ENCODE measurements around the gene ZNF552. TPM values are rescaled to one million over a fixed set of nuclear protein-coding genes. Genes with fewer than 3 reads are reported as not detected.
"Not testable (repeated sequence)": the region's sequence is repeated elsewhere in the genome, so short reads cannot be mapped to it uniquely, and the experiment has no call there.

The ZNF552 gene
- total and polyA plus RNA-seq, 2 of the 13 experiments (the other 11 are each of a cell fraction or from before 2014, with no cell fraction given): 8.1 to 16.6 TPM

- TF ChIP-seq PAXIP1 (CRISPR knock-in tag; conservative IDR thresholded peaks at IDR 0.05) (peak; percentile 4; the same call in 1 of the 2 replicates), MZF1 (CRISPR knock-in tag; IDR thresholded peaks at IDR 0.05; ENCODE audit: borderline replicate concordance) (0 out of 2 replicates have a peak, but pooled peaks have one; percentile 28), ZNF574 (CRISPR knock-in tag; IDR thresholded peaks at IDR 0.05) (0 out of 2 replicates have a peak, but pooled peaks have one; percentile 12), HNF4A (CRISPR knock-in tag; IDR thresholded peaks at IDR 0.05) (peak; percentile 45; the same call in 1 of the 2 replicates), ZNF776 (CRISPR knock-in tag; IDR thresholded peaks at IDR 0.05) (0 out of 2 replicates have a peak, but pooled peaks have one; percentile 7), MYPOP (CRISPR knock-in tag; IDR thresholded peaks at IDR 0.05) (no peak), HDAC6 (IDR thresholded peaks at IDR 0.05; ENCODE audit: low read depth, low read length) (no peak)
Measured at GRCh38 chr19:57813919-57814504, 701 bp downstream of the ZNF552 start (continued).

- H2AFZ ChIP-seq (ENCODE audit: low read length); DNase-seq (ENCODE audit: low spot score); FAIRE-seq; ATAC-seq; H3K27ac ChIP-seq (ENCODE audit: extremely low read length, insufficient read depth, low read length); H4K20me1 ChIP-seq (ENCODE audit: insufficient read depth, low read length); intact Hi-C loops (cut with micrococcal nuclease; ENCODE audit: unreplicated experiment); CTCF ChIA-PET (ENCODE audit: low intra/inter-chr PET ratio, low total read pairs); H3K9me3 ChIP-seq (ENCODE audit: low read length); H3K27me3 ChIP-seq (ENCODE audit: control insufficient read depth in 1 of 2, insufficient read depth in 2 of 2, low read length in 2 of 2); in situ Hi-C loops (cut with HindIII; ENCODE audit: extremely low pct_ligation_motif_present, low pct_unique_long_range_greater_than_20kb); BruUV-seq (replicated peaks): not testable (repeated sequence)
- Histone ChIP-seq H3K4me1 (ENCODE audit: insufficient read depth, low read length) (peaks cover 57% of the 10 kb centered on the region), H3K79me2 (ENCODE audit: insufficient read depth, low read length) (peaks cover 20% of the 10 kb centered on the region), H3K4me2 (ENCODE audit: low read depth, low read length) (peak overlapping the region; percentile 88), H3K36me3 (replicated peaks in 1 of 2; ENCODE audit: control insufficient read depth in 1 of 2, insufficient read depth in 2 of 2, low read length in 2 of 2) (peaks cover 5 to 14% of the 10 kb centered on the region in 2 experiments; a peak in 4 of 5 replicates), H3K9ac (ENCODE audit: insufficient read depth, low read depth, low read length) (peak overlapping the region; percentile 92), H3K4me3 (replicated peaks in 1 of 3; ENCODE audit: insufficient read depth in 1 of 3, low read depth in 2 of 3, low read length in 3 of 3) (peak overlapping the region; percentile 87 to 99 (median 91); a peak in 5 of 6 replicates)
- POLR2A ChIA-PET: interaction anchor here (0.6 to 0.9 kb wide), 2 partner anchors 131 to 378 kb away, joined by 3 read pairs; partner anchors contain the start of genes ZNF551 and ZNF749
- 84% methylated on average over 11 of the region's 13 CpGs for WGBS (ENCODE audit: low lambda C conversion rate)
Measured at GRCh38 chr19:57812975-57813820, 1.5 kb downstream of the ZNF552 start.
